NCI-H2107 treated with DMSO at 0.1 percent for 48 hours (cell line): ENCODE results near the gene KAT8.
A peak's percentile ranks its signal among the peaks of the same experiment; 100 is the strongest.
"Not testable (repeated sequence)": the region's sequence is repeated elsewhere in the genome, so short reads cannot be mapped to it uniquely, and the experiment has no call there.

Experiments used
- DNase-seq: peaks from one replicate; lab custom pipeline; 2025; ENCODE audit not compliant: unreplicated experiment; lab: John Stamatoyannopoulos, UW

The KAT8 gene

GRCh38 chr16:31144418-31144817 is 27.0 kb downstream of the KAT8 start:
- not testable (repeated sequence) for DNase-seq

GRCh38 chr16:31145398-31145990 is 28.0 kb downstream of the KAT8 start:
- DNase-seq: no peak

GRCh38 chr16:31147574-31147973 is 30.1 kb downstream of the KAT8 start:
- no peak for DNase-seq

- DNase-seq: no peak
These were observed 30.8 kb downstream of the KAT8 start for GRCh38 chr16:31148281-31148728.

- DNase-seq: no peak
These were observed 31.4 kb downstream of the KAT8 start for GRCh38 chr16:31148896-31149295.

- no peak for DNase-seq
These were observed 31.9 kb downstream of the KAT8 start for GRCh38 chr16:31149332-31149731.

GRCh38 chr16:31149894-31150890 is 32.7 kb downstream of the KAT8 start, which contains the start of gene PRSS36:
TSS of gene PRSS36 (minus strand) at chr16:31150066. CDS start at chr16:31150035, 31 bp downstream.
- DNase-seq: no peak

- DNase-seq: not testable (repeated sequence)
These were observed 33.5 kb downstream of the KAT8 start for GRCh38 chr16:31150976-31151375.

GRCh38 chr16:31157136-31157535 is 39.7 kb downstream of the KAT8 start:
- no peak for DNase-seq

- DNase-seq: no peak
These were observed 49.9 kb downstream of the KAT8 start for GRCh38 chr16:31167315-31167714.

- no peak for DNase-seq
These were observed 51.4 kb downstream of the KAT8 start for GRCh38 chr16:31168848-31169247.

GRCh38 chr16:31170048-31170447 is 52.6 kb downstream of the KAT8 start:
- not testable (repeated sequence) for DNase-seq

- DNase-seq: peak; percentile 90
These were observed 59.7 kb downstream of the KAT8 start for GRCh38 chr16:31177136-31177535.

GRCh38 chr16:31179219-31179746 is 61.8 kb downstream of the KAT8 start:
- no peak for DNase-seq

- peak; percentile 75 for DNase-seq
These were observed 62.4 kb downstream of the KAT8 start, which contains the start of gene FUS for GRCh38 chr16:31179747-31180459. TSS of gene FUS (plus strand) at chr16:31180139. CDS start at chr16:31180215, 76 bp downstream.
